ENCODE data around the gene PARD3B.

DNA sequence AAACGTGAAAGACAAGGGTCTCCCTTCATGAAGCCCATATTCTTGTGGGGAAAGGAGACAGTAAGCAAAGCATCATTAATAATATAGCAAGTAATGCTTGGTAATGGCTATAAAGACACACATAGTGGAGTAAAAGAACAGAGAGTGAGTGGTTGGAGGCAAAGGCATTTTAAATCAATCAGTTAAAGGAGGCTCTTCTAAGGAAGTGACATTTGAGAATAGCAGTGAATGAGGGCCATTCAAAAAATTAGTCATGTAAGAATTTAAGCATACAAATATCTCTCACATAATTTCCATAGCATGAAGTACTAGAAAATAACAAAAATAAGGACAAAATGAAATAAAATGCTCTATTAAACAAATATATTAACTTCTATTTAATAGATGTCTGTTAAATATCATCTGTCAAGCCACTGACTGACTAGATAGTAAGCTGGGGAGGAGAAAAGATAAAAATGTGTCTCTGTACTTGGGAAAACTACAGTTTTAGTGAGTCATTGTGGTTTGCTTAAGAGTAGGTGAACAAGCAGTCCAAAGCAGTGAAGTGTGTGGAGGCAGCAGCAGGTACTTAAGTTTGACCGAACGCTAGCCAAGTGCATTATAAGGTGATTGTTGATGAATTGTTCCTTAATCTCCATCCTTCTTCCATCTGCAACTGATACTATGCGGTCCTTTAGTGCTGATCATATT, 160.1 kb downstream of the PARD3B start:
- no peak for TF ChIP-seq HNRNPK (IDR thresholded peaks at IDR 0.05; ENCODE audit: low read depth, low read length, poor library complexity, severe bottlenecking)
- TF ChIP-seq HIVEP1 (CRISPR knock-in tag; IDR thresholded peaks at IDR 0.05), result no peak
- no peak for TF ChIP-seq MTA3 (CRISPR knock-in tag; IDR thresholded peaks at IDR 0.05)

All from HepG2 (cell line).